Colonic mucosa (tissue), 4 donors: ENCODE data around the gene AP2A1. TPM values are rescaled to one million over a fixed set of nuclear protein-coding genes. Genes with fewer than 3 reads are reported as not detected.

ENCODE experiments used
- DNase-seq: peaks from one replicate; pipeline ENCODE4 v3.0.0-alpha.2; 2020
- H3K27ac ChIP-seq: fragments of 200-600 bp; one replicate; pipeline ENCODE4 v1.8.0; 2021
- H3K27me3 ChIP-seq: fragments of 200-600 bp; one replicate; pipeline ENCODE4 v1.8.0; 2021
- H3K36me3 ChIP-seq: fragments of 200-600 bp; one replicate; pipeline ENCODE4 v1.8.0; 2021
- H3K4me1 ChIP-seq: fragments of 200-600 bp; one replicate; pipeline ENCODE4 v1.8.0; 2021; ENCODE audit warnings: mild to moderate bottlenecking
- H3K4me3 ChIP-seq: fragments of 200-600 bp; one replicate; pipeline ENCODE4 v1.8.0; 2021
- H3K9ac ChIP-seq, 2 donors: one replicate each; pipeline ENCODE4 v1.7.0; 2013; ENCODE audit warnings: control low read depth in 2 of 2, low read depth in 2 of 2, low read length in 2 of 2
- H3K9me3 ChIP-seq: fragments of 200-600 bp; one replicate; pipeline ENCODE4 v1.8.0; 2021
- intact Hi-C: fragments of 100-400 bp; cut with DNase I; formaldehyde crosslinking; loops from one replicate; pipeline ENCODE4 v1.14.1; 2022
- total RNA-seq, 2 donors: library from RNA; stranded (reverse); fragmentation: NEBNext Ultra II Directional in 1 of 2; extraction: Animal tissue kit (Norgen Biotek cat#: 25700) in 1 of 2; gene quantifications; one replicate each; pipeline ENCODE4 v1.2.1, GENCODE V29; 2021
- TF ChIP-seq, protein P1 (sequence below): fragments of 200-600 bp; IDR thresholded peaks from one replicate; pipeline ENCODE4 v1.8.0; 2022; ENCODE audit warnings: antibody characterized with exemption, mild to moderate bottlenecking
- donor health status: healthy.
- donor health status: DM: no; HTN: no; CAD: no.
- donor health status: DM: no; HTN: no; CAD: no.

Gene AP2A1
- total RNA-seq, 2 donors from 2014 or later: 80.0 to 92.1 TPM

DNA sequence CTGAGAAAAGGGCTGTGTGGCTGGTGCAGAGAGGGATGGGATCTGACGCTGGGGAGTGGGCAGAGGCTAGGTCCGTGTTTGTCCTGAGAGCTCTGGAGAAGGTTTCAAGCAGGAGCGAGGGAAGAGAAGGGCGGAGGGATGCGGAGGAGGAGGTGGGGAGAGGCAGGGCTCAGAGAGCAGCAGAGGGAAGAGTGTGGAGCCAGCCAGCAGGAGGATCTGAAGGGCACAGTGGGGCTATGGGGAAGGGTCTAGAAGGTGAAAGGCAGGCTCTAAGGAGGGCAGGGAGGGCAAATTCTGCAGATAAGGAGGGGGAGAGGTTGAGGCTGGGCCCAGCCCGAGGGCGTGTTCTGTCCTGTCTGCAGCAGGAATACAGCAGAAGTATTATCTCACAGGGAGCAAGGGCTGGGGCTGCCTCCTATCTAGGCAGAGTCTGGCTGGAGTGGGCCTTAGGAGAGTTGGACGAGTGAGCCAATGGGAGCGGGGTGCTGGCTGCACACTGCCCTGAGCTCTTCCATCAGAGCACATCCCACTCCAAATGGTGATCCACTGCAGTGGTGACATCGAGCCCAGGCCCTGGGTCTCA, 6.1 kb downstream of the AP2A1 start:
- Histone ChIP-seq H3K4me3 (no peak overlapping the region), H3K27ac (no peak overlapping the region), H3K4me1 (peaks cover 3% of the 10 kb centered on the region), H3K36me3 (no peaks in the 10 kb centered on the region), H3K9me3 (no peaks in the 10 kb centered on the region), H3K9ac (no peak overlapping the region), H3K27me3 (no peaks in the 10 kb centered on the region)
- DNase-seq: no peak
- TF ChIP-seq, protein P1, sequence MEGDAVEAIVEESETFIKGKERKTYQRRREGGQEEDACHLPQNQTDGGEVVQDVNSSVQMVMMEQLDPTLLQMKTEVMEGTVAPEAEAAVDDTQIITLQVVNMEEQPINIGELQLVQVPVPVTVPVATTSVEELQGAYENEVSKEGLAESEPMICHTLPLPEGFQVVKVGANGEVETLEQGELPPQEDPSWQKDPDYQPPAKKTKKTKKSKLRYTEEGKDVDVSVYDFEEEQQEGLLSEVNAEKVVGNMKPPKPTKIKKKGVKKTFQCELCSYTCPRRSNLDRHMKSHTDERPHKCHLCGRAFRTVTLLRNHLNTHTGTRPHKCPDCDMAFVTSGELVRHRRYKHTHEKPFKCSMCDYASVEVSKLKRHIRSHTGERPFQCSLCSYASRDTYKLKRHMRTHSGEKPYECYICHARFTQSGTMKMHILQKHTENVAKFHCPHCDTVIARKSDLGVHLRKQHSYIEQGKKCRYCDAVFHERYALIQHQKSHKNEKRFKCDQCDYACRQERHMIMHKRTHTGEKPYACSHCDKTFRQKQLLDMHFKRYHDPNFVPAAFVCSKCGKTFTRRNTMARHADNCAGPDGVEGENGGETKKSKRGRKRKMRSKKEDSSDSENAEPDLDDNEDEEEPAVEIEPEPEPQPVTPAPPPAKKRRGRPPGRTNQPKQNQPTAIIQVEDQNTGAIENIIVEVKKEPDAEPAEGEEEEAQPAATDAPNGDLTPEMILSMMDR: no peak
- intact Hi-C loops: no loop called here

DNA sequence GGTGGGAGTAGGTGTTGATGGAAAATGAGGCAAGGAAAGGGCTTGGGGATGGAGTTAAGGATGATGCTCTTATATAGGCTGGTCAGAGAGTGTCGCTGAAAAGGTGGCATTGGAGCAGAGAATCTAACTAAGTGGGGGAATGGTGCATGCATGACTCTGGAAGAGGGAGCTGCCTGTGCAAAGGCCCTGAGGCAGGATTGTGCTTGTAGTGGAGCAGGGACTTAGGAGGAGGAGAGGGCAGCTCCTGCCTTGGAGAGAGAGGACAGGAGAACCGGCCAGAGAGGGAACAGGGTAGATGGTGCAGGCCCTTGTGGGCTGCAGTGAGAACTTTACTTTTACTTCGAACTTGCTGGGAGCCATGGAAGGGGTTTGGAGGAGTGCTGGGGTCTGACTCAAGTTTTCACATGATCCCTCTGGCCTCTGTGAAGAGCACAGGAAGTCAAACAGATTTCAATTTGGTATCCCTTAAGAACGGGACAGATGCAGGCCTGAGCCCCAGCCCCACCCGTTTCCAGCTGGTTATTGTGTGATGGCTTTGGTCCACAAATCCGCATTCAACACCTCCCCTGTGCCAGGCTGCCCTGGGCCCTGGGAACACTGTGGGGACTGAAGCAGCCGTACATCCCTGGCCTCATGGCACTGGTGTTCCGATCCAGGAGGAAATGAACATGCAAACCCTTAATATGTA, 7.0 kb downstream of the AP2A1 start:
- Histone ChIP-seq H3K4me1 (no peaks in the 10 kb centered on the region), H3K27ac (no peak overlapping the region), H3K36me3 (no peaks in the 10 kb centered on the region), H3K9me3 (no peaks in the 10 kb centered on the region), H3K9ac (no peak overlapping the region), H3K27me3 (no peaks in the 10 kb centered on the region), H3K4me3 (no peak overlapping the region)
- intact Hi-C loops: no loop called here
- TF ChIP-seq, protein P1: no peak
- no peak for DNase-seq

DNA sequence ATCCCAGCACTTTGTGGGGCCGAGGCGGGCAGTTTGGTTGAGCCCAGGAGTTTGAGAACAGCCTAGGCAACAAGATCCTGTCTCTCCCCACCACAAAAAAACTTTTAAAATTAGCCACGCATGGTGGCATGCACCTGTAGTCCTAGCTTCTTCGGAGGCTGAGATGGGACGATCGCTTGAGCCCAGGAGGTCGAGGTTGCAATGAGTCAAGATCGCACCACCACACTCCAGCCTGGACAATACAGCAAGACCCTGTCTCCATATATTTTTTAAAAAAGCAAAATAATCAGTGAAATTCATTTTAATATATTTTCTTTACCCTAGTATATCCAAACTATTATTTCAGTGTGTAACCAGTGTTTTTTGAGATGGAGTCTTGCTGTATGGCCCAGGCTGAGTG, 8.2 kb downstream of the AP2A1 start:
- Histone ChIP-seq H3K27ac (no peak overlapping the region), H3K4me1 (no peaks in the 10 kb centered on the region), H3K36me3 (no peaks in the 10 kb centered on the region), H3K27me3 (no peaks in the 10 kb centered on the region), H3K9ac (no peak overlapping the region), H3K9me3 (no peaks in the 10 kb centered on the region), H3K4me3 (no peak overlapping the region)
- TF ChIP-seq, protein P1: no peak
- no peak for DNase-seq
- intact Hi-C loops: no loop called here

DNA sequence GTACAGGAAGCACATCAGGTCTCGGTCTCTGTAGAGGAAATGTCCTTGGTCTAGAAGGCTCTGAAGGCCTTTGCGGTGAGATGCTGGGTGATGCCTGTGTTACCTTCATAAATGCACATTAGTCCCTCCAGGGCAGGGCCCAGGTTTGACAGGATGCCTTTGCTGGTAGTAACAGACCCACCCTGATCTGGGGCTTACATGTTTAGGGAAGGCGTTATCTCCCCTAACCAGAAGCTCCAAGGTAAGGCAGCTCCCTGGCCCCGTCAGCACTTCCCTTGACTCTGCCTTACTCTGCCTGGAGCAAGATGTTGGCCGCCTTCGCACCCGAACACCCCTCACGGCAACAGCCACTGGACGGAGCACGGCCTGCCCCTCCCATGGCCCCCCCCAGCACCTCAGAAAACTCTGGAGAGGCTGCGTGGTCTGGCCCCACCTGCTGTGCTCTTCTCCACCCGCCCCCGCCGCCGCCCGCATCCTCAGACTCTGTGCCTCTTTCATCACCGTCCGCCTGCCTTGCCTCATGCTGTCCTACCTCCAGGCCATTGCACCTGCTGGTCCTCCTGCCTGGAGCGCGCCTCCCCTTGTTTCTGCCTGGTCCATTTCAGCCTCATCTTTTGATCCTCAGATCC, 9.1 kb downstream of the AP2A1 start:
- DNase-seq: no peak
- TF ChIP-seq, protein P1: no peak
- Histone ChIP-seq H3K27ac (no peak overlapping the region), H3K9me3 (no peaks in the 10 kb centered on the region), H3K27me3 (no peaks in the 10 kb centered on the region), H3K4me1 (no peaks in the 10 kb centered on the region), H3K4me3 (no peak overlapping the region), H3K9ac (no peak overlapping the region), H3K36me3 (no peaks in the 10 kb centered on the region)
- intact Hi-C loops: no loop called here

DNA sequence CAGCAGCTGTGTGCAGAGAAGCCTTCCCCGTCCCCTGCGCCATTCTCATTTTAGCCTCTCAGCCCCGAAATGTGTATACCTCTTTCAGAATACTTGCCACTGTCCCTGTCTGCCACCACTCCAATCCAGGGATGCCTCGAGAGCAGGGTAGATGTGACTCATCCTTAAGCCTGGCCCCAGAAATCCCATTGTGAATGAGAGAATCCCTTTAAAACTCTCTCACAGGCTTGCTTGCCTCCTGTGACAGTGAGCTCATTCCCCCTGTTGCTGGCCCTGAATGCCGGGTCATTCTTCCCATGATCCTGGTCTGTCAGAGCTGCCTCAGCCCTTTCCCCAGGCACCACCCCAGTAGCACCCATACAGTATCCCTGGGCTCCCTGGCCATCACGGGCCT, 9.6 kb downstream of the AP2A1 start:
- H3K27ac ChIP-seq: no peak overlapping the region

More for the DNA sequence above, 9.6 kb downstream of the AP2A1 start:
- Histone ChIP-seq H3K36me3 (no peaks in the 10 kb centered on the region), H3K9ac (no peak overlapping the region), H3K27me3 (no peaks in the 10 kb centered on the region), H3K4me3 (no peak overlapping the region), H3K4me1 (no peaks in the 10 kb centered on the region), H3K9me3 (no peaks in the 10 kb centered on the region)
- intact Hi-C loops: no loop called here
- DNase-seq: no peak
- TF ChIP-seq, protein P1: no peak
